Rectal smooth muscle tissue (tissue), 1 donor: ENCODE results near the gene IFI27.

Experiments
- H3K27ac ChIP-seq: one replicate; pipeline ENCODE4 v1.7.0; 2013; ENCODE audit warnings: low read depth, low read length, inconsistent platforms
- H3K27me3 ChIP-seq: one replicate; pipeline ENCODE4 v1.7.0; 2013; ENCODE audit warnings: low read length; ENCODE audit not compliant: control insufficient read depth, insufficient read depth
- H3K36me3 ChIP-seq: one replicate; pipeline ENCODE4 v1.7.0; 2013; ENCODE audit warnings: low read length; ENCODE audit not compliant: control insufficient read depth, insufficient read depth
- H3K4me1 ChIP-seq: one replicate; pipeline ENCODE4 v1.7.0; 2013; ENCODE audit warnings: low read length; ENCODE audit not compliant: control insufficient read depth, insufficient read depth
- H3K4me3 ChIP-seq: one replicate; pipeline ENCODE4 v1.7.0; 2013; ENCODE audit warnings: low read length
- H3K9ac ChIP-seq: one replicate; pipeline ENCODE4 v1.7.0; 2013; ENCODE audit warnings: low read length

IFI27 gene

DNA sequence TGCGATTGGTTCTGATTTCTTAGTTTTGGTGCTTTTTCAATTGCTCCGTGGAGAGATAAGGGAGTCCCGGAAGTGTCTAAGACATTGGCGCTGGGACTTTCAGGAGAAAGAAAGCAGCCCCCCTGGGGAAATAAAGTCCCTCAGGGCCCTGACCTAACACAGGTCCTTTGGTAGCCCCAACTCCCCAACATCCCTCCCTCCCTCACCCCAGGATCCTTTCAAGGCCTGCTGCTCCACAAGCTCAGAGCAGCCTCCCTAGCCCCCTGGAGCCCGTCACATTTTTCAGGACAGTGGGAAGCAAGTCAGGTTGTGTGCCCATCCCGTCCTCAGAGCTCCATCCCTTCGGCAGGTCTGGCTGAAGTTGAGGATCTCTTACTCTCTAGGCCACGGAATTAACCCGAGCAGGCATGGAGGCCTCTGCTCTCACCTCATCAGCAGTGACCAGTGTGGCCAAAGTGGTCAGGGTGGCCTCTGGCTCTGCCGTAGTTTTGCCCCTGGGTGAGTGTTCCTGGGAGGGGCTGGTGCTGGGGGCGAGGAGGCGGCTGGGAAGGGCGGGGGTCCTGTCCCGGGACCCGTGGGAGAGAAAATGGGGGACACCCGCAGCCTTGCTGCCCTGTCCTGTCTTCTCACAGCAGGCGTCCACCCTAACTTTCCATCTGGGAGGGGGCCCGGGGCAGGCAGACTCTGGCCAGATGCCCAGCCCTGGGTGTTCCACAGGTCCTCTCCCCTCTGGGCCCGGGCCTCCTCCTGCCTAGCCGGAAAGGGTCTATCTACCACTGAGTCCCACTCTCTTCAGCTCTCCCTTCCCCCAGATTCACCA, 950 bp downstream of the IFI27 start:
- Histone ChIP-seq H3K27ac (no peak overlapping the region), H3K4me3 (peak overlapping the region; percentile 67), H3K9ac (peak overlapping the region; percentile 32), H3K36me3 (no peaks in the 10 kb centered on the region), H3K4me1 (no peaks in the 10 kb centered on the region), H3K27me3 (no peaks in the 10 kb centered on the region)

DNA sequence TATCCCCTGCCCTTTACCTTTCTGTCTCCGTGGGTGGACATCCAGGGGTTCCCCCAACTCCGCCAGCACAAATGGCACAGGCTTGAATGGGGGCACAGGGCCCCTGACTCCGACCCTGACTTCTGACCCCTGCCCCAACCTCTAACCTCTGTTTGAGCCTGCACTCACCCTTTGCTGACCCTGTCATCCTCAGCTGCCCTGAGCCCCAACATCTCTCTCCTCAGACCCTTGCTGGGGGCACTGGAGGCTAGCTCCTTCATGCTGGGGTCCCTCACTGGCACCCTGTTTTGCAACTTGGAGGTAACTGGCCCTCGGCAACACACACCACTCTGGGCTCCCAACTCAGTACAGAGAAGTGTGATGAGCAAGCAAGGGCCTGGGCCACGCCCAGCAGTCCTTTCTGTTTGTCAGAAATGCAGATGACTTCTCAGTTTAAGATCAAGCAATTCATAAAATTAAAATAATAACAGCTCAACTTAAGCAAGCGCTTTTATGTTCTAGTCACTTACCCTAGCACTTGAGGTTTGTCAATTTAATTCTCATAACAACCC, 2.1 kb downstream of the IFI27 start:
- no peak overlapping the region for H3K27ac ChIP-seq
- no peaks in the 10 kb centered on the region for H3K4me1 ChIP-seq
- no peak overlapping the region for H3K9ac ChIP-seq
- H3K36me3 ChIP-seq = no peaks in the 10 kb centered on the region
- H3K4me3 ChIP-seq = peak overlapping the region; percentile 44
- no peaks in the 10 kb centered on the region for H3K27me3 ChIP-seq

DNA sequence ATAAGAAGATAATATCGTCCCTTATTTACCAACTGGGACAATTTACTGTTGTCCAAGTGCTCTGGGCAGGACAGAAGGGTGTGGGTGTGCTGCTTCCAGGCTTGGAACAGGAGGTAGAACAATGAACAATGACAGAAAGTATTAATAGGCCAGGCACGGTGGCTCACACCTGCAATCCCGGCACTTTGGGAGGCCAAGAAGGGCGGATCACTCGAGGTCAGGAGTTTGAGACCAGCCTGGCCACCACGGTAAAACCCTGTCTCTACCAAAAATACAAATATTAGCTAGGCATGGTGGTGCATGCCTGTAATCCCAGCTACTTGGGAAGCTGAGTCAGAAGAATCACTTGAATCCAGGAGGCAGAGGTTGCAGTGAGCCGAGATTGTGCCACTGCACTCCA, 2.5 kb downstream of the IFI27 start:
- H3K4me1 ChIP-seq = no peaks in the 10 kb centered on the region
- H3K4me3 ChIP-seq = no peak overlapping the region
- no peak overlapping the region for H3K9ac ChIP-seq
- H3K27ac ChIP-seq = no peak overlapping the region
- no peaks in the 10 kb centered on the region for H3K27me3 ChIP-seq
- no peaks in the 10 kb centered on the region for H3K36me3 ChIP-seq

DNA sequence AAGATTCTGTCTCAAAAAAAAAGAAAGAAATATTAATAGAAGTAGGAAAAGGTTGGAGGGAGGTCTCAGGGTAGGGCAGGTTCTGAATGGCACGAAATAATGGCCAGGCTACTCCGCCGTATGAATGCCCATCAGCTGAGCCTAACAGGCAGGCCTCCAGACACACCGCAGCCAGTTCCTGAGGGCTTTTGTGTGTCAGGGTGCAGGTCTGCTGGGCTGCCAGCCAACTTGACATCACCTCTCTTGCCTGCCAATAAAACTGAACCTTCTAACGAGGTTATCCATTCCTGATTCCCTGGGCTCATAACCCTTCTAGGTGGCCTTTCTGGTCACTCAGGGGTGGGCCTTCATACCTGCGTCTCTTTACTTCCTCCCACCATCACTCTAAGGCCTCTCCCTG, 3.0 kb downstream of the IFI27 start:
- Histone ChIP-seq H3K9ac (no peak overlapping the region), H3K4me3 (no peak overlapping the region), H3K36me3 (no peaks in the 10 kb centered on the region), H3K27me3 (no peaks in the 10 kb centered on the region), H3K4me1 (no peaks in the 10 kb centered on the region), H3K27ac (no peak overlapping the region)

DNA sequence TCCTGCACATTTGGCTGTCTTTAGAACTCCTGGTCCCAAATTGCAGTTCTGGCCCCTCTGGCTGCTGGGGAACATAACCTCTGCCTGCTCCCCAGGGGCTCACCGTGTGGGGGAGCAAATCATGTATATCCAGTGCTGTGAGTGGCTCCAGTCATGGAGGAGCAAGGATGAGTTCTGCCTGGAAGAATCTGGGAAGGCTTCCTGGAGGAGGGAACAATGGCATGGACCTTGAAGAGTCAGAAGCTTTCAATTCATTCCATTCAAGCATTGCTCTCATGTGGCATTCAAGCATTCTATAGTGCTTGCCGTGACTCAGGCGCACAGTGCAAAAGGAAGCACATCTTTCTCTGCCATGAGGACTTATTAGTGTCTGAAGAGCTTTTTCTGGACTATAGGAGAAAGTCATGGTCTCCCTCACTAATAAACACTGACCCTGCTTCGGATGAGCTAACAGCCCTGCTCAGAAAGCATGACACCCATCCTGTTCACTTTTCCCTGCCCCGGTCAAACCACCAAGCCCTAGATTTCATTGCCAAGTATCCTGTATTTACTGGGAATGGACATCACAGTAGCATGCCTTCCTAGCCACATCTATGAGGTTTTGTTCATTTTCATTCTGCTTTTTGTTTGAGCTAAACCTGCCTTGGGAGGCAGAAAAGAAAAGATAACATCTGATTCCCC, 3.5 kb downstream of the IFI27 start:
- H3K27ac ChIP-seq = no peak overlapping the region

DNA sequence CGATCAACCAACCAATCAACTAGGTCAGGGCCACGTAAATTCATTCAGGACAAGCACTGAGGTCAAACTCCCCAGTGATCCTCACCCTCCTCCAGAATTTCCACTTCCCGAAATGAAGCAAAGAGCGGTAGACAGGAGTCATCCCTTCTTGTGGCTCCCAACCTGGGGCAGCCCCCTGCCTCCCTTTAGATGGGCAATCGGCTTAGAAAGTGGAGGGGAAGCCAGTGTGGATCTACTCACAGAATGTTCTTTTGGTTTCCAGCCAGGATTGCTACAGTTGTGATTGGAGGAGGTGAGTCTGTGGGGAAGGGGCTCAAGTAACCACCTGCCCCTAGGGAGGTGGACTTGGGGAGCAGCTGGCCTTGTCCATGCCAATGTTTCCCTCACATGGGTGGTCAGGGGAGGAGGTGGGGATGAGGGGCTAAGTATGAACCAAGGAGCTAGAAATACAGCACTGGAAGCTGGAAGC, 4.1 kb downstream of the IFI27 start:
- Histone ChIP-seq H3K27ac (no peak overlapping the region), H3K9ac (no peak overlapping the region), H3K27me3 (no peaks in the 10 kb centered on the region), H3K36me3 (no peaks in the 10 kb centered on the region), H3K4me1 (no peaks in the 10 kb centered on the region), H3K4me3 (no peak overlapping the region)

More for the DNA sequence above, 3.5 kb downstream of the IFI27 start:
- H3K4me1 ChIP-seq = no peaks in the 10 kb centered on the region
- H3K27me3 ChIP-seq = no peaks in the 10 kb centered on the region
- H3K9ac ChIP-seq = no peak overlapping the region
- no peaks in the 10 kb centered on the region for H3K36me3 ChIP-seq
- H3K4me3 ChIP-seq = no peak overlapping the region

GRCh38 chr14:94115058-94115591, 4.6 kb downstream of the IFI27 start:
- H3K27me3 ChIP-seq = no peaks in the 10 kb centered on the region
- H3K4me3 ChIP-seq = no peak overlapping the region
- no peaks in the 10 kb centered on the region for H3K36me3 ChIP-seq
- H3K27ac ChIP-seq = no peak overlapping the region
- H3K4me1 ChIP-seq = no peaks in the 10 kb centered on the region
- no peak overlapping the region for H3K9ac ChIP-seq

- no peaks in the 10 kb centered on the region for H3K27me3 ChIP-seq
- H3K9ac ChIP-seq = no peak overlapping the region
- no peaks in the 10 kb centered on the region for H3K36me3 ChIP-seq
- H3K27ac ChIP-seq = no peak overlapping the region
- H3K4me3 ChIP-seq = no peak overlapping the region
- H3K4me1 ChIP-seq = no peaks in the 10 kb centered on the region
Observed at GRCh38 chr14:94115631-94116030, 5.1 kb downstream of the IFI27 start.

DNA sequence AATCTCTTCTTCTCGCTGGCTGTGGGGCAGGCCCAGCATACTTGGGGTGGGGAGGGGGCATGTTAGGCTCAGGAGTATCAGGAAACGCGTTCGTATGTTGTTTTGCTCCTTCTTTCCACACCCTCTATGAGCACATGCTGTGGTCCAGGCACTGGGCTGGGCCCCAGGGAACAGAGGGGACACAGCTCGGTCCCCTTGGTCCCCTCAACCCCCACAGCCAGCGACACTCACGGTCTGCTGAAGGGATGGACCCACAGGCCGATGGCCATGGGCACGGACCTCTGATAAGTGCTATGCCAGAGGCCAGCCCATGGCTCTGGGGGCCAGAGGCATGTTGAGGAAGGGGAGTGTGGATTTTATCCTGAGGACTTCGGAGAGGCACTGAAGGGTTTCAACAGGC, 6.2 kb downstream of the IFI27 start:
- Histone ChIP-seq H3K36me3 (no peaks in the 10 kb centered on the region), H3K4me3 (no peak overlapping the region), H3K27me3 (no peaks in the 10 kb centered on the region), H3K27ac (no peak overlapping the region), H3K4me1 (no peaks in the 10 kb centered on the region), H3K9ac (no peak overlapping the region)

DNA sequence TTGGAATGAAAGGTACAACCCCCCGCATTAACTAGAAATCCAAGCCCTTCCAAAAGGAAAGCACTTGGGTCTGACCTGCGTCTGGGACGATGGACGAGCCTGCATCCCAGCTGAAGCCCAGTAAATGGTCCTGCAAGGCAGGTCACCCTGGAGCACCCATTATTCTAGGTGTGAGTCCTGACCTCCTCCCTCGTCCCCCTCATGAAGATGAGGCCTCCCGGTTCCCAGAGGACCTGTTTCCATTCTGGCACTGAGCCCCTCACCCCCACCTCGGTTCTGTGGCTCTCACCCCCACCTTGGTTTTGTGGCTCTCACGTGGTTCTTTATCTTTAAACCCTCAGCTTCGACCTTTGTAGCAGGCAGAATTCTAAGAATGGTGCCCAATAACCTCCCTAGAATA, 7.3 kb downstream of the IFI27 start:
- Histone ChIP-seq H3K27ac (no peak overlapping the region), H3K27me3 (no peaks in the 10 kb centered on the region), H3K4me3 (no peak overlapping the region), H3K4me1 (no peaks in the 10 kb centered on the region), H3K9ac (no peak overlapping the region), H3K36me3 (no peaks in the 10 kb centered on the region)

GRCh38 chr14:94119071-94119470, 8.5 kb downstream of the IFI27 start:
- no peaks in the 10 kb centered on the region for H3K4me1 ChIP-seq
- no peaks in the 10 kb centered on the region for H3K36me3 ChIP-seq
- no peak overlapping the region for H3K27ac ChIP-seq
- H3K4me3 ChIP-seq = no peak overlapping the region
- no peaks in the 10 kb centered on the region for H3K27me3 ChIP-seq
- H3K9ac ChIP-seq = no peak overlapping the region

- Histone ChIP-seq H3K36me3 (no peaks in the 10 kb centered on the region), H3K27me3 (no peaks in the 10 kb centered on the region), H3K4me1 (no peaks in the 10 kb centered on the region), H3K27ac (no peak overlapping the region), H3K9ac (no peak overlapping the region), H3K4me3 (no peak overlapping the region)
Observed at GRCh38 chr14:94120667-94121340, 10.3 kb downstream of the IFI27 start.
